ENCODE results near the gene ZBP1.

ZBP1 gene

DNA sequence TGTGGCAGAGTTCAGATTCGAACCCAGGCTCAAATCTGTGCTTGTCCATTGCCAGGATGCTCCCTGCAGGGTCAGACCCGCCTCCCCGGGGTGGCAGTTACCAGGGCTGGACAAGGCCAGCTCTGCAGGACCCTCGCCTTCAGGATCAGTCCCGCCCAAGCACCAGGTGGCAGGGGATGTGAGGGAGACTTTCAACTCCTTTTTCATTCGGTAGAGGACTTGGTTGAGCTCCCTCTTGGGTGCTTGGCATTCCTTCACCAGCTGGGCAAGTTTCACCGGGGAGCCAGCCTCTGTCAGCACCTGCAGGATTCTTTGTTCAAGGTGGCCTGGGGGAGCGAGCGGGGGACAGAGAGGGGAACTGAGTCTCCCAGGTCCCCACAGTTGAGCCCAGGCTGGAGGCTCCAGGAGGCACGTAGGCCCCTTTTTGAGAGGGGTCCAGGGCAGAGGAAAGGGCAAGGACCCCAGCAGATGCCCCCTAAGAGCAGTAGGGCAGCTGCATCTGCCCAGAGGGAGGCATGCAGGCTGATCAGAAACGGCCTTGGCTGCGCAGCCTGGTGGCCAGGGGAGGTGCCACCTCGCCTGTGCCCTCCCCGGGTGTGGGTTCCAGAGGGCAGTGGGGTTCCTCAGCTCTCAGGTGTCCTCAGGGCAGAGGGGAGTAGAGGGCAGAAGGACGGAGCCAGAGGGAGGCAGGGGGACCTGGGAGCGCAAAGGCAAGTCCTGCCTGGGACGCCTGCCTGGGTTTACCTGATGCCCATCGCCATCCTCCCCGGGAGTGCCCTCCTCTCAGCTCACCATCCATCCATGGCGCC is 3.9 kb downstream of the ZBP1 start:
- FAIRE-seq = no peak

DNA sequence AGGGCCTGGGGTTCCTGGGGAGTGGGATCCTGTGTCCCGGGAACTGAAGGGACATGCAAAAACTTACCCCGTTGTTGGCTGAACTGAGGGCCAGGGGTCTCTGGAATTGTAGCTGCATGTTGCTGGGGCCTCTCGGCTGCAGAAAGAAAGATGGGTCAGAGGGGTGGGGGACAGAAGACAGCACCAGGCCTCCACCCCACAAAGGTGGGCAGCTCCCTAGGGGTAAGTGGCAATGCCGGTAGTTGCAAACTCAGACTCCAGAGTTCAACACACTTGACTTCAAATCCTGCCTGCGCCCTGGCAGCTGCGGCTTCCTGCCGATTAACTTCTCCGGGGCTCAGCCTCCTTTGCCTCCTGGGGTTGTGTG is 4.8 kb downstream of the ZBP1 start:
- FAIRE-seq = no peak

GRCh38 chr20:57614490-57615444 is 5.5 kb downstream of the ZBP1 start:
- FAIRE-seq = no peak

DNA sequence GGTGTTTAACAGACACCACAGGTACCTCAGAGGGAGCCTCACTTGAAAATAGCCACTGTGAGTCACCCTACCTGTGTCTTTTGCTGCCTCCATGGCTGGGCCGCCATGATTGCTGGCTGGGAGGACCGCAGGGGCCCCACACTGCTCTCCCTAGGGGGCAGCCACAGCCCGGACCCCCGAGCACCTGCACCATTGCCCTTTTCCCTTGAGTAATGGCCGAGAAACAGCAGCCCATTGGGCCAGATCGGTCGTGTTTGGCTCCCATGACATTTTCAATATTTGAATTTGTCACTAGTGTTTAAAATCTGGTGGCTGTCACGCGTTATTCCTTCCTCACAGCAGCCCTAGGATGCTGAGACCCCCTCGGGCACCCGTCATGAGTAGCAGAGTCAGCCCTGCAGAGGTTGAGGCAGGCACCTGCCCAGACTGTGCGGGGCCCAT is 6.7 kb downstream of the ZBP1 start:
- FAIRE-seq = no peak

DNA sequence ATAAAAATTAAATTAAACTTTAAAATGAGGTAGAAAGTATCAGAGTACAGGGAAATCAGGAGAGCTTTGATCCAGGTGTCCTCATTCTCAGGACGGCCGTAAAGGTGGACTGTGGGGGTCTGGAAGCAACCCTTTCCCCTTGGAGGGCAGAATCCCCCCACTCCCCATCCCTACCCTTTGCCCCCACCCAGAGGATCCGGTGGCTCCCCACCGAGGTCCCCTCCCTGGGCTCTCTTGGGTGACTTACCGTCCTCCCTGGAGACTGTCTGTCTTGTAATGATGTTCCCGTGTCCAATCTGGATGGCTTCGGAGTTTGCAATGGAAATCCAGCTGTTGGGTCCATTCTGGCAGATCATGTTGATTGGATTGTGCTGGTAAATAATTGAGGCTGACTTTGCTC is 7.3 kb downstream of the ZBP1 start:
- no peak for FAIRE-seq

DNA sequence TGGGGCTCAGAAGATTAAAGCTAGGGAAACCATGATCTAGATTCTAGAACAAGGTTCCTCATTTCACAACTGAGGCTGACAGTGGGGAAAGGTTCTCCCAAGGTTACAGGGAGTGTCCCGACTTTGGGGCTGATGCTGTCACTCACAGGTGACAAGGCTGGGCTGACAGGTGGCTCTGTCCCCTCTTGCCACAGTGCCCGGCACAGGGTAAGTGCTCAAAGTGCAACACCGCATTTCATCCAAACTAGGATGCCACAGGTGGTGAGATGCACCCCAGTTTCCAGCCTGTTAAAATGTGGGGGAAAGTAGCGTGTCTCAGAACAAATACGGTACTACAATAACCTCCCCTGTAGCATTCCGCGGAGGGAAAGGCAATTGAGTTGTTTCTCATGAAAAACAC is 7.8 kb downstream of the ZBP1 start:
- FAIRE-seq = no peak

DNA sequence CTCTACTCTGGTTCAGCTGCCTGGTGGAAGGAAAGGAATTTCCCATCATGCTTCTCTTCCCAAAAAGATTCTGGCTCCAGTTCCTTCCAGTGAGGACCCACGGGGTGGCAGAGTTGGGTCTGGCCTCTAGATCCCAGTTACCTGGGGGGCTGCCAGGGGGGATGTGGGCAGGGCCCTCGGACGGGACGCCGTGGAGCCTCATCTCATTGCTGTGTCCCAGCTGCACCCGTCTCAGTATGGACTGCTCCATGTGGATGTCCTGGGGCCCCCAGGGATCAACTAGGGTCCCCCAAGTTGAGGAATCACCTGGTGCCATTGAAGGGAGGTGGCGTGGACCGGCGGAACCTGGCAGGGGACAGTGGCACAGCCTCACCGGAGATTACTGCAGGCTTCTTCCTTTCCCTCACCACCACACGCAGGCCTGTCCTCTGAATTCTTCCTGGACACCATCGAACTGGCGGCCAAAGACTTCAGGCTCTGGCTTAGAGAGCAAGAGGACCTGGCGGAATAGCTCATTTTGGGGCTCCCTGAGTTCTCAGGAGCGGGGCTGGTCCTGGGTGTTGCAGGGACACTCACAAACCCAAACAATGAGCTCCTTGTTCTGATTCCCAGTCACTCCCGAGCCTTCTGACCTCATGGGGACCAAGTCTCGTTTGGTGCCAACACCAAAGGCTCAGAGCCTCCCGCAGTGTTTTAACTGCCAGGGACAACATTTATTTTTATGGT is 8.5 kb downstream of the ZBP1 start:
- no peak for FAIRE-seq

DNA sequence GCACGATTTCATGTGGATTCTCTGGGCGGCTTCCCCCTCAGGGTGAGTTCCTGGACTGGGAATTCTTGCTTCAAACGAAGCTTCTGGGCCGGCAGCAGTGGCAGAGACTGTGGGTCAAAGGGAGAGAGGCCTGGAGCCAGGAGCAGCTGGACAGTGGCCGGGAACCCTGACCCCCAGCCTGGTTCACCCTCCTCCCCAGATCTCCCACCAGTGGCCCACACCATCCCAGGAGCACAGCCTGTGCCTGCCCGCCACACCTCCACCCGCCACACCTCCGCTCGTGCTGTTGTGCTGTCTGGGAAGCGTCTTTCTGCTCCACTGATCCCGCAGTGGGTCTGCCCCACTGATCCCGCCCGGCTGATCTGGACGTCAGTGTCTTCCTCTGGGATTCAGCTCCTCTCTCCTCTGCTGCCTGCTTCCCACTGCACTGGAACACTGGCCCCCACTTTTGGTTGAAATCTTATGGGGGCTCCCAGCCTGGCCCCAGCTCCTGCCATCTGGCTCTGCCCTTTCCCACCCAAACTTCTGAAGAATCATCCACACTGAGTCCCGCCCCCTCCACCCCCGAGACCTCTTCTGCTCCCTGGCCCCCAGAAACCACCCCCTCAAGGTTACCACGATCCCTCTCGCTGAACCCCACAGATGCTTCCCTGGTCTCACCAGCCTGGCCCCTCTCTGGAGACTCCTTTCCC is 9.8 kb downstream of the ZBP1 start:
- no peak for FAIRE-seq

- FAIRE-seq = no peak
Observed at GRCh38 chr20:57609842-57610167, 10.4 kb downstream of the ZBP1 start.

DNA sequence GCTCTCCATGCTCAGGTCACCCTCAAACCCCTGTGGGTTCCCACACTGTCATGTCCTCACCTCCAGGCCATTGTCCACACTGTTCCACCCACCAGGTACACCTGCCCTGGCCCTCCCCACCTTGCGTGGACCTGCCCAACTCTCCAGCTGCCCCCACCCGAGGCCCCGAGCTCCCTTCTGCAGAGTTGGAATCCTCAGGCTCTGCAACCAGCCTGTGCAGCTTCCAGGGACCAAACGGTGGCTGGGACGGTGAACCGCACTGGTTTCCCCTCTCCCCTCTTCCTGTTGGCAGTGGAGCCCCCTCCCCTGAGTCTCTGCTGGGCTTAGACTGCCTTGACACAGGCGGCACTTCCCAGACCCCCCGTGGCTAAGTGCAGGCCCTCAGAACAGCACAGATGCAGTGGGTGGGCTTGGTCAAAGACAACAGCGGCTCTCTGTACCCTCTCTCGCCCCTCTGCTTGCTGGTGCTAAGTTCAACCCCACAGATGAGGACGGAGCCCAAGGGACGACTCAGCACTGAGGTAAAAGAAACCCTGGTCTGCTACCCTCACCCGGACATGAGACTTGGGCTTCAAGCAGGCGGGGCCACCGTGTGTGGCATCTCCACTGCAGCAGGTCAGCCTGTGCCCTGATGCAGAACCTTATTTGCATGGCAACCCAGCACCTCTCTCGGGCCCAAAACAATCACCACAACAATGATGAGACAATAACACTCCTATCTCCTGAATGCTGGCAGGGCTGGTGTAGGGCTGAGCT is 11.0 kb downstream of the ZBP1 start:
- no peak for FAIRE-seq

GRCh38 chr20:57608516-57608915 is 11.7 kb downstream of the ZBP1 start:
- no peak for FAIRE-seq

- FAIRE-seq = no peak
Observed at GRCh38 chr20:57605878-57606277, 14.3 kb downstream of the ZBP1 start.

- FAIRE-seq = no peak
Observed at GRCh38 chr20:57605045-57605444, 15.2 kb downstream of the ZBP1 start.

DNA sequence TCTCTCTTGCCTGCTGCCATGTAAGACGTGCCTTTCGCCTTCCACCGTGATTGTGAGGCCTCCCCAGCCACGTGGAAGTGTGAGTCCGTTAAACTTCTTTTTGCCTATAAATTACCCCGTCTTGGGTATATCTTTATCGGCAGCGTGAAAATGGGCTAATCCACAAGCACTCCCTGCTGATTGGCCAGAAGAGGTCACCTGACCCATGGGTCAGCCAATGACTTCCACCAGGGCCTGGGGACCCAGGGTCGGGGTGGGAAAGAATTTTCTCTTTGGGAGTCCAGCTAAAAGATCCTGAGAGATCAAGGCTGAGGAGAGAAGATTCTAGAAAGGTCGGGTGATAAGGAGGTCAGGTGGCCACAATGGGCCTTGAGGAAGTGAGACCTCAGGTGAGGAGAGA is 17.1 kb downstream of the ZBP1 start:
- no peak for FAIRE-seq

DNA sequence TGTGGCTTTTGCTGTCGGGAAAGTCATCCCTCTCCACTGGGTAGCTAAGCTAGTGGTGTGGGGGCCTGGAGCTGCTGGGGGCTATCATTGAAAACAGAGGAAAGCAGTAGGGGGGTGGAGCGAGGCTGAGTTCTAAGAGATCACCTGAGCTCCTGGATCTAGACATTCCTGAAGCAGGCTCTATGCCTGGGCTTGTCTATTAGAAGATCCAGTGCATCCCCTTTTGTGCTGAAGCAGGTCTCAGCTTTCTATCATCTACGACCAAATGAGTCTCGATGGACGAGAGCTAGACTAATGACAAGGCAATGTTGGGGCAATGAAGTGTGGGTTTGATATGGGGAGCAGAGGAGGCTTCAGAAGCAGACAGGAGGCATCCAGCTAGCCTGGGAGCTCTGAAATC is 18.5 kb downstream of the ZBP1 start:
- FAIRE-seq = no peak

DNA sequence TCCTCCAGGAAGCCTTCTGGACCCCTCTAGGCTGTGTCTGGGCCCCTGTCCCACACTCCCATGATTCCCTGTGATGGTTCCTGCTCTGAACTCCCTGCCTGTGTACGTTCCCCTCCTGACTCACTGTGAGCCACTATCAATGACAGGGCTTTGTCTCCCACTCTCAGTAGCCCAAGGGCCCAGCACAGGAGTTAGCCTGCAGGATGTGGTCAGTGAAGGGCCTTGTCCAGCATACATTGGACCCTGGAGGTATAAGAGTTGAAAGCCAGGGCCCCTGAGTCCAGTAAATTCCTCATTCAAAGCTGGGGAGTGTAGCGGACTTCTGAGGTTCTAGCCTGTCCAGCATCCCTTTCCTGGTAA is 19.0 kb downstream of the ZBP1 start:
- FAIRE-seq = no peak

DNA sequence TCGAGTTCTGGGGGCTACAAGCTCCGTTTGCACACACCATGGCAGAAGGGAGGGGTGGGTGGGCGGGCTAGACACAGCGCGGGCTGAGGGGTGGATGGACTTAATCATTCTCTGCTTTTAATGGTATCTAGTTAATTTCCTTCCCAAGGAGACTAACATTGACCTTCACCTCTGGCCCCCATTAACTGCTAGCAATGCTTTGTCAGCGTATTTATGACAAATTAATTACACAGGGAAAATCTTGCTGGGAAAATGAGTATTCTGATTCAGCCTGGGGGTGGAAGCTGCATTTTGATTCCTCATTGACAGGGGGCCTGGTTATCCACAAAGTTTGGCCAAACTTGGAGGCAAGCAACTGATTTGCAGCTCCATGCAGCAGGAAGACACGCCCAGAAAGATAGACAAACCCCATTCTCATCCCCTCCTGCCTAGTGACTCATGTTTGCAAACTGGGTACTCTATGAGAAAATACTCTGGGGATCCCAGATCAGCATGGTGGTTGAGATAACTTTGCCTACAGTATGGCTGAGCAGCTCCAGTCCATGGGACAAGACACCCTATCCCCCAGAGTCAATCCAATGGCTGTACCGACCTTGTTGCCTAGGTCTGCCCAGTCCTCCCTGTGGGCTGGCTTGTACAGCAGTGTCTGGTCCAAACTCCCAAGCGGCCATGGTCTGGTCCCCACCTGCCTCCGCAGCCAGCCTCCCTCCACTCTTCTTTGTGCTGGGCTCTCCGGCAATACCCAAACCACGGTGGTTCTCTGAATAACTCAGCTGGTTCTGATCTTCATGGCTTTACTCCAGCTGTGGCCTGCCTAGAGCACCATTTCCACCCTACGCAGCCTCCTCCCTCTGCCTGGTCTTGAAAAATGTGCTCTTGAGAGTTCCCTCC is 19.7 kb downstream of the ZBP1 start:
- no peak for FAIRE-seq

GRCh38 chr20:57598491-57598890 is 21.7 kb downstream of the ZBP1 start:
- no peak for FAIRE-seq

- no peak for FAIRE-seq
Observed at GRCh38 chr20:57598060-57598459, 22.2 kb downstream of the ZBP1 start.

DNA sequence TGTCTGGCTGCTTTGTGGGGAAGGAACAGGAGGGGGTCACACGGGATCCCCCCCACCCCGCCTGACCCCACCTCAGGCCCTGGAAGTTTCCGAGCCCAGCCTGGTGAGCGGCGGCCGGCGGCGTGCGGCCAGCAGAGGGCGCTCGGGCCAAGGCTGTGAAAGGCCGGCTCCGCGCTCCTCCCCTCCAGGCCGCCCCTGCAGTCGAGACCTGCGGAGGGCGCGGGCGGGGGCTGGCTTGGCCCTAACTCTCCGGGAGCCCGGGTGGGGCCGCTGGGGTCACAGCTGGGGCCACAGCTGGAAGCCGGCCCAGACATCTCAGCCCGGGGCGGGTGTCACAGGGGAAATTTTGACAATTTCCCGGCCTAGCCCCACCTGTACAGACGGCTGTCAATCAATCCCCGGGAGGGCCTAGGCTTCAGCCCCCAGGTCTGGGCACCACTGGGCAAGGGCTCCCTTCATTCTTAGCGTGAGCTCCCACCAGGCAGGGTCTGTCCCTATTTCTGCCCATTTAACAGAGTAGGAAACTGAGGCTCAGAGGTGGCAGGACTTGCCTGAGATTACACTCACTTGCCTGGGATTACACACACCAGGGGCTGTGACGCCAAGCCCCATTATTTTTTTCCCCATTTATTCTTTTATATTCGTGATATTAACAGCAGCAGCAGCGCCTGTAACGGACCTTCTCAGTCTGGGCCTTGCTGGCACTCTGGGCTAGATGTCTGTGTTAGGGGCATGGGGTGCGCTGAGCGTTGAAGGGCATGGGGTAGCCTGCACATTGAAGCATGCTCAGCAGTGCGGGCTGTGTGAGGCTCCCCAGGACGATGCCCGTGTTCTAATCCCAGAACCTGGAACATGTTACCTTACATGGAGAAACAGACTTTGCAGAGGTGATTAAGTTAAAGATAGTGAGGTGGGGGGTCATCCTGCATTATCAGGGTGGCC is 23.0 kb downstream of the ZBP1 start:
- FAIRE-seq = no peak
